Heart left ventricle (tissue), 13 donors: ENCODE measurements around the gene ZBTB25.

Experiments
- POLR2A ChIP-seq, 2 donors: fragments of 450-650 bp; IDR thresholded peaks; one replicate each; pipeline ENCODE4 v1.6.1; 2017; ENCODE audit warnings: antibody characterized with exemption in 2 of 2, mild to moderate bottlenecking in 2 of 2, moderate library complexity in 2 of 2
- TF ChIP-seq, protein P1 (sequence below), 12 donors: fragments of 200-600 bp; sonication (generic) in 4 of 12; IDR thresholded peaks; one replicate each; pipeline versions ENCODE4 v1.5.0 to v1.8.0; 2018 to 2022; ENCODE audit warnings: antibody characterized with exemption in 12 of 12, mild to moderate bottlenecking in 5 of 12
- donor health status: ischemic (EF 13 %, LVEDD 7.1; RV severe dilation, severe dysfunction).
- donor health status: DM: no; HTN: yes; CAD: no.
- donor health status: DM: no; HTN: no; CAD: no.
- donor health status: ischemic (EF 25% LVEDD 6.9; RV normal size, moderate dysfunction).
- donor health status: ischemic (EF 25% LVEDD 5.7; RV mildly dilated, moderate dysfunction).
- donor health status: ischemic (EF 35%, LVEDD 5.7; RV mildly dilated, moderate dysfunction).
- donor health status: nonischemic (EF 11% LVEDD 7.7; RV severe dilation, severe dysfunction).
- donor health status: DM: yes; HTN: yes; CAD: no.
- donor health status: PGD.
- donor health status: ischemic (EF 29% LVEDD 5.4; RV normal size, mild dysfunction).
- donor health status: nonischemic (EF 23%, LVEDD 6.1; RV moderate dilation, normal function).

DNA sequence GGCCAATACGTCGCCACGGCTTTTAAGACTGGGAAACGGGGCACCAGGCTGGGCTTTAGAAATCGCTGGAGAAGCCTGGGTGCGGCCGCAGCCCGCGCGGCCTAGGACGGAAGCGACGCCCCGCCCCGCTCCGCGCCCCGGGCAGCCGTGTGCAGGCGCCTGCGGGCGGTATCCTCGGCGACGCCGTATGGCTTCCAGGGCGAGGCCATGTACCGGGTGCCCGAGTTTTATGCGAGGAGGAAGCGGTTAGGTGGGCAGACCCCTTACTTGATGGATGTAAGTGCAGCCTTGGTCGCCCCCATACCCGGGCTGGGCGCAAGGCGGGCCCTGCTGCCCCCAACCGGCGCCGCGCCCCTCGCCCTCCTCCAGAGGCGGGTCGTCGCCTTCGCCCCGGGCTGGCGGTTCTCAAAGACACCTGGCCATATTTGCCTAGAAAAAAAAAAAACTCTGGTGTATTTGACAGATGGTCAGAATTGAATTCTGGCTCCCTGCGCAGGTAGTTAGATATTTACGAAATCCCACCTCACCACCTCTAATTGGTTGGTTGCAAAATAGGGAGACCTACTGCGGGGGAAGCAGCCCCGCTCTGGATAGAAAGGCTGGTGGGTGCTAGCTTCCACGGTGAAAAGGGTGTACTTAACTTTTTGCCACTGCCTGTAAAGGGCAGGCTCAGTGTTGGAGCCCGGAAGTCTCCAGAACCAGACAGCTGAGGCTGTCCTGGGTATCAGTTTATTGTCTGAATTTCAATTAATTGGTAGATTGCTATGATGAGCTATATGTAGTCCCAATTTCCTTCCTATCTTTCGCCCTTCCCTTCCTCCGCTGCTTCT is 46.4 kb upstream of the ZBTB25 start, which contains the start of gene PPP1R36:
- TF ChIP-seq, protein P1, sequence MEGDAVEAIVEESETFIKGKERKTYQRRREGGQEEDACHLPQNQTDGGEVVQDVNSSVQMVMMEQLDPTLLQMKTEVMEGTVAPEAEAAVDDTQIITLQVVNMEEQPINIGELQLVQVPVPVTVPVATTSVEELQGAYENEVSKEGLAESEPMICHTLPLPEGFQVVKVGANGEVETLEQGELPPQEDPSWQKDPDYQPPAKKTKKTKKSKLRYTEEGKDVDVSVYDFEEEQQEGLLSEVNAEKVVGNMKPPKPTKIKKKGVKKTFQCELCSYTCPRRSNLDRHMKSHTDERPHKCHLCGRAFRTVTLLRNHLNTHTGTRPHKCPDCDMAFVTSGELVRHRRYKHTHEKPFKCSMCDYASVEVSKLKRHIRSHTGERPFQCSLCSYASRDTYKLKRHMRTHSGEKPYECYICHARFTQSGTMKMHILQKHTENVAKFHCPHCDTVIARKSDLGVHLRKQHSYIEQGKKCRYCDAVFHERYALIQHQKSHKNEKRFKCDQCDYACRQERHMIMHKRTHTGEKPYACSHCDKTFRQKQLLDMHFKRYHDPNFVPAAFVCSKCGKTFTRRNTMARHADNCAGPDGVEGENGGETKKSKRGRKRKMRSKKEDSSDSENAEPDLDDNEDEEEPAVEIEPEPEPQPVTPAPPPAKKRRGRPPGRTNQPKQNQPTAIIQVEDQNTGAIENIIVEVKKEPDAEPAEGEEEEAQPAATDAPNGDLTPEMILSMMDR (IDR thresholded peaks at IDR 0.05): no peak
- no peak for TF ChIP-seq POLR2A (IDR thresholded peaks at IDR 0.05)
